Activated T-helper 1 cell treated with anti-CD3 and anti-CD28 coated beads, Interleukin-12 subunit alpha, Interleukin-12 subunit beta, Interleukin-2, Interleukin-4 antibody, amounts not matched to agents 30 ng/mL and 10 ng/mL and 1 ng/mL, durations not matched to agents 14 hours and 24 hours and 36 hours (primary cell): Measurements from ENCODE around the gene PLK3. TPM values are rescaled to one million over a fixed set of nuclear protein-coding genes. Genes with fewer than 3 reads are reported as not detected.
A peak's percentile ranks its signal among the peaks of the same experiment; 100 is the strongest.
"Not testable (repeated sequence)": the region's sequence is repeated elsewhere in the genome, so short reads cannot be mapped to it uniquely, and the experiment has no call there.

Experiments
- DNase-seq: peaks from one replicate; pipeline ENCODE4 v3.0.0; 2021; ENCODE audit warnings: low spot score
- H3K27ac Mint-ChIP-seq: one replicate; pipeline ENCODE4 v1.8.0; 2021; ENCODE audit warnings: mild to moderate bottlenecking, mixed read lengths
- H3K27me3 Mint-ChIP-seq: one replicate; pipeline ENCODE4 v1.8.0; 2022; ENCODE audit warnings: mild to moderate bottlenecking, moderate library complexity, mixed read lengths; ENCODE audit not compliant: insufficient read depth
- H3K36me3 Mint-ChIP-seq: one replicate; pipeline ENCODE4 v1.8.0; 2021; ENCODE audit warnings: low read depth, mixed read lengths
- H3K4me1 Mint-ChIP-seq: one replicate; pipeline ENCODE4 v1.8.0; 2021; ENCODE audit warnings: low read depth, mixed read lengths
- H3K4me3 Mint-ChIP-seq: one replicate; pipeline ENCODE4 v1.8.0; 2021; ENCODE audit warnings: mild to moderate bottlenecking, moderate library complexity, mixed read lengths
- H3K9me3 Mint-ChIP-seq: one replicate; pipeline ENCODE4 v1.8.0; 2021; ENCODE audit warnings: mixed read lengths
- intact Hi-C: fragments of 100-400 bp; cut with micrococcal nuclease; formaldehyde crosslinking; loops from one replicate; pipeline ENCODE4 v1.15.1; 2024
- total RNA-seq: library from RNA; stranded (reverse); gene quantifications from 2 replicates; pipeline ENCODE4 v1.2.3, GENCODE V29; 2022

The PLK3 gene
- total RNA-seq, 1 donor from 2014 or later, result 211 TPM

GRCh38 chr1:44819196-44819607 lies 19.0 kb downstream of the PLK3 start:
- Mint-ChIP-seq H3K27ac (peak overlapping the region; percentile 97), H3K9me3 (no peaks in the 10 kb centered on the region), H3K27me3 (no peaks in the 10 kb centered on the region), H3K4me1 (peaks cover 56% of the 10 kb centered on the region), H3K36me3 (peaks cover 25% of the 10 kb centered on the region), H3K4me3 (peak overlapping the region; percentile 87)
- DNase-seq, result no peak
- intact Hi-C loops, result loop anchor here (1.0 to 5.0 kb wide), 8 partner anchors 10 to 868 kb away; partner anchors contain the start of genes CCDC163, GPBP1L1, MMACHC and RNU5D-1

GRCh38 chr1:44819608-44820327 lies 19.6 kb downstream of the PLK3 start:
- peaks cover 24% of the 10 kb centered on the region for H3K36me3 Mint-ChIP-seq
- H3K27me3 Mint-ChIP-seq, result no peaks in the 10 kb centered on the region
- peaks cover 54% of the 10 kb centered on the region for H3K4me1 Mint-ChIP-seq
- peak overlapping the region; percentile 97 for H3K27ac Mint-ChIP-seq
- intact Hi-C loops, result loop anchor here (1.0 to 5.0 kb wide), 9 partner anchors 10 to 868 kb away; partner anchors contain the start of genes CCDC163, GPBP1L1, MMACHC and RNU5D-1
- peak overlapping the region; percentile 87 for H3K4me3 Mint-ChIP-seq
- no peaks in the 10 kb centered on the region for H3K9me3 Mint-ChIP-seq
- DNase-seq, result peak; percentile 81

GRCh38 chr1:44820328-44821239 lies 20.4 kb downstream of the PLK3 start:
- Mint-ChIP-seq H3K4me1 (peaks cover 48% of the 10 kb centered on the region), H3K27me3 (no peaks in the 10 kb centered on the region), H3K4me3 (peak overlapping the region; percentile 87), H3K36me3 (peaks cover 16% of the 10 kb centered on the region), H3K9me3 (no peaks in the 10 kb centered on the region), H3K27ac (peak overlapping the region; percentile 97)
- DNase-seq, result no peak
- intact Hi-C loops, result loop anchor here (5.0 kb wide), 1 partner anchor 482 kb away; no protein-coding TSS in a partner anchor

- peak overlapping the region; percentile 87 for H3K4me3 Mint-ChIP-seq
- H3K9me3 Mint-ChIP-seq, result no peaks in the 10 kb centered on the region
- H3K27ac Mint-ChIP-seq, result peak overlapping the region; percentile 67
- peaks cover 48% of the 10 kb centered on the region for H3K4me1 Mint-ChIP-seq
- intact Hi-C loops, result loop anchor here (5.0 kb wide), 1 partner anchor 481 kb away; no protein-coding TSS in a partner anchor
- no peaks in the 10 kb centered on the region for H3K27me3 Mint-ChIP-seq
- DNase-seq, result no peak
- H3K36me3 Mint-ChIP-seq, result peaks cover 12% of the 10 kb centered on the region
These were observed 21.1 kb downstream of the PLK3 start for GRCh38 chr1:44821240-44821715.

- Mint-ChIP-seq H3K27ac (peak overlapping the region; percentile 7), H3K36me3 (peaks cover 8% of the 10 kb centered on the region), H3K27me3 (no peaks in the 10 kb centered on the region), H3K4me3 (no peak overlapping the region), H3K9me3 (no peaks in the 10 kb centered on the region), H3K4me1 (peaks cover 45% of the 10 kb centered on the region)
- intact Hi-C loops, result loop anchor here (5.0 kb wide), 1 partner anchor 480 kb away; no protein-coding TSS in a partner anchor
- no peak for DNase-seq
These were observed 22.0 kb downstream of the PLK3 start for GRCh38 chr1:44822131-44822701.

- H3K4me1 Mint-ChIP-seq, result peaks cover 37% of the 10 kb centered on the region
- H3K27me3 Mint-ChIP-seq, result no peaks in the 10 kb centered on the region
- no peak for DNase-seq
- H3K27ac Mint-ChIP-seq, result no peak overlapping the region
- peaks cover 2% of the 10 kb centered on the region for H3K36me3 Mint-ChIP-seq
- H3K4me3 Mint-ChIP-seq, result no peak overlapping the region
- intact Hi-C loops, result loop anchor here (5.0 kb wide), 1 partner anchor 479 kb away; no protein-coding TSS in a partner anchor
- H3K9me3 Mint-ChIP-seq, result no peaks in the 10 kb centered on the region
These were observed 22.8 kb downstream of the PLK3 start for GRCh38 chr1:44822981-44823451.

- intact Hi-C loops, result loop anchor here (5.0 kb wide), 1 partner anchor 478 kb away; no protein-coding TSS in a partner anchor
- H3K9me3 Mint-ChIP-seq, H3K36me3 Mint-ChIP-seq, H3K27ac Mint-ChIP-seq, DNase-seq, H3K27me3 Mint-ChIP-seq, H3K4me3 Mint-ChIP-seq: not testable (repeated sequence)
- peaks cover 24% of the 10 kb centered on the region for H3K4me1 Mint-ChIP-seq
These were observed 24.2 kb downstream of the PLK3 start for GRCh38 chr1:44824392-44824791.

GRCh38 chr1:44826375-44827196 lies 26.4 kb downstream of the PLK3 start:
- Mint-ChIP-seq H3K27me3 (no peaks in the 10 kb centered on the region), H3K4me3 (no peak overlapping the region), H3K9me3 (no peaks in the 10 kb centered on the region), H3K4me1 (peaks cover 2% of the 10 kb centered on the region), H3K27ac (no peak overlapping the region), H3K36me3 (no peaks in the 10 kb centered on the region)
- no peak for DNase-seq
- intact Hi-C loops, result no loop called here

GRCh38 chr1:44827197-44828002 lies 27.2 kb downstream of the PLK3 start:
- H3K27ac Mint-ChIP-seq, result no peak overlapping the region
- H3K4me3 Mint-ChIP-seq, result no peak overlapping the region
- no peak for DNase-seq
- intact Hi-C loops, result no loop called here
- H3K9me3 Mint-ChIP-seq, result no peaks in the 10 kb centered on the region
- no peaks in the 10 kb centered on the region for H3K36me3 Mint-ChIP-seq
- H3K27me3 Mint-ChIP-seq, result no peaks in the 10 kb centered on the region
- H3K4me1 Mint-ChIP-seq, result no peaks in the 10 kb centered on the region

GRCh38 chr1:44828003-44828651 lies 27.9 kb downstream of the PLK3 start:
- no peak for DNase-seq
- intact Hi-C loops, result no loop called here
- Mint-ChIP-seq H3K4me3 (no peak overlapping the region), H3K36me3 (no peaks in the 10 kb centered on the region), H3K27ac (no peak overlapping the region), H3K27me3 (peaks cover under 1% of the 10 kb centered on the region), H3K9me3 (no peaks in the 10 kb centered on the region), H3K4me1 (no peaks in the 10 kb centered on the region)
